WI38 (cell line): ENCODE results near the gene DHODH.

Experiments
- H3K4me3 ChIP-seq: 2 replicates; pipeline ENCODE4 v1.5.1; 2011; ENCODE audit warnings: low read depth, mild to moderate bottlenecking, control low read depth, low read length
- CTCF ChIP-seq: IDR thresholded peaks from 2 replicates; pipeline ENCODE4 v1.5.1; 2012; ENCODE audit warnings: low read depth, mild to moderate bottlenecking, control low read depth, low read length

The DHODH gene

GRCh38 chr16:72014675-72015074, 6.1 kb downstream of the DHODH start:
- no peak overlapping the region for H3K4me3 ChIP-seq
- TF ChIP-seq CTCF: no peak

- no peak for TF ChIP-seq CTCF
- no peak overlapping the region for H3K4me3 ChIP-seq
These were observed 6.6 kb downstream of the DHODH start for GRCh38 chr16:72015124-72015523.

- no peak for TF ChIP-seq CTCF
- no peak overlapping the region for H3K4me3 ChIP-seq
These were observed 9.9 kb downstream of the DHODH start for GRCh38 chr16:72018470-72018869.

GRCh38 chr16:72021043-72021442, 12.5 kb downstream of the DHODH start:
- no peak for TF ChIP-seq CTCF

GRCh38 chr16:72022127-72022526, 13.6 kb downstream of the DHODH start:
- H3K4me3 ChIP-seq: no peak overlapping the region
- no peak for TF ChIP-seq CTCF

More at GRCh38 chr16:72021043-72021442, 12.5 kb downstream of the DHODH start:
- no peak overlapping the region for H3K4me3 ChIP-seq

- no peak for TF ChIP-seq CTCF
- no peak overlapping the region for H3K4me3 ChIP-seq
These were observed 15.4 kb downstream of the DHODH start for GRCh38 chr16:72023962-72024361.

- no peak for TF ChIP-seq CTCF
- no peak overlapping the region for H3K4me3 ChIP-seq
These were observed 16.4 kb downstream of the DHODH start for GRCh38 chr16:72024862-72025382.
